Cardiac atrium fibroblast (primary cell): ENCODE measurements around the gene PGBD2. TPM values are rescaled to one million over a fixed set of nuclear protein-coding genes. Genes with fewer than 3 reads are reported as not detected.

Experiments used
- total RNA-seq: library from RNA; depleted of rRNA; stranded (reverse); fragments of >200 nt; gene quantifications from 2 replicates; pipeline ENCODE4 v1.2.3, GENCODE V29; 2015

PGBD2 gene
- 4.2 TPM in 2 replicates for total RNA-seq

GRCh38 chr1:248906009-248906752 lies at the start of gene PGBD2:
TSS of gene PGBD2 (plus strand) at chr1:248906235. CDS start at chr1:248913863, 7,628 bp downstream.

GRCh38 chr1:248858891-248859889 lies 46.8 kb upstream of the PGBD2 start, which contains the start of gene ZNF692:
TSS of gene ZNF692 (minus strand) at chr1:248859085. CDS start at chr1:248858309, 776 bp downstream.

Other genes with a start within 250 kb of the PGBD2 start
- not detected in 2 replicates for gene OR14I1, start 203.5 kb upstream of the PGBD2 start, total RNA-seq
- gene LYPD8, start 150.5 kb upstream of the PGBD2 start, total RNA-seq: not detected in 2 replicates
- 21.3 and 27.7 TPM in 2 replicates for gene SH3BP5L, start 80.3 kb upstream of the PGBD2 start, total RNA-seq
- gene ZNF672, start 68.0 kb upstream of the PGBD2 start, total RNA-seq: 15.2 and 18.5 TPM in 2 replicates
- 16.8 and 19.9 TPM in 2 replicates for gene ZNF692, start 47.1 kb upstream of the PGBD2 start, total RNA-seq